HFF-Myc (cell line): ENCODE results near the gene ABCB9.

Source experiments
- DNase-seq: peaks from one replicate; pipeline ENCODE4 v3.0.0-alpha.2; 2011; ENCODE audit warnings: low read depth; ENCODE audit errors: extremely low read depth
- H3K4me3 ChIP-seq: replicated peaks from 2 replicates; pipeline ENCODE4 v1.5.1; 2011; ENCODE audit warnings: low read depth, mild to moderate bottlenecking, control low read depth, low read length
- TF ChIP-seq, protein P1 (sequence below): IDR thresholded peaks from 2 replicates; pipeline ENCODE4 v1.5.1; 2012; ENCODE audit warnings: mild to moderate bottlenecking, low read depth, low read length, control low read depth; ENCODE audit errors: missing control alignments

Gene ABCB9

GRCh38 chr12:122951979-122952892, 14.0 kb downstream of the ABCB9 start:
- TF ChIP-seq, protein P1, sequence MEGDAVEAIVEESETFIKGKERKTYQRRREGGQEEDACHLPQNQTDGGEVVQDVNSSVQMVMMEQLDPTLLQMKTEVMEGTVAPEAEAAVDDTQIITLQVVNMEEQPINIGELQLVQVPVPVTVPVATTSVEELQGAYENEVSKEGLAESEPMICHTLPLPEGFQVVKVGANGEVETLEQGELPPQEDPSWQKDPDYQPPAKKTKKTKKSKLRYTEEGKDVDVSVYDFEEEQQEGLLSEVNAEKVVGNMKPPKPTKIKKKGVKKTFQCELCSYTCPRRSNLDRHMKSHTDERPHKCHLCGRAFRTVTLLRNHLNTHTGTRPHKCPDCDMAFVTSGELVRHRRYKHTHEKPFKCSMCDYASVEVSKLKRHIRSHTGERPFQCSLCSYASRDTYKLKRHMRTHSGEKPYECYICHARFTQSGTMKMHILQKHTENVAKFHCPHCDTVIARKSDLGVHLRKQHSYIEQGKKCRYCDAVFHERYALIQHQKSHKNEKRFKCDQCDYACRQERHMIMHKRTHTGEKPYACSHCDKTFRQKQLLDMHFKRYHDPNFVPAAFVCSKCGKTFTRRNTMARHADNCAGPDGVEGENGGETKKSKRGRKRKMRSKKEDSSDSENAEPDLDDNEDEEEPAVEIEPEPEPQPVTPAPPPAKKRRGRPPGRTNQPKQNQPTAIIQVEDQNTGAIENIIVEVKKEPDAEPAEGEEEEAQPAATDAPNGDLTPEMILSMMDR = peak; percentile 89
- H3K4me3 ChIP-seq = no peak overlapping the region
- no peak for DNase-seq

- no peak for DNase-seq
- H3K4me3 ChIP-seq = no peak overlapping the region
- TF ChIP-seq, protein P1 = no peak
These were observed 14.9 kb downstream of the ABCB9 start for GRCh38 chr12:122951406-122951805.

GRCh38 chr12:122949816-122950675, 16.2 kb downstream of the ABCB9 start:
- TF ChIP-seq, protein P1 = no peak
- H3K4me3 ChIP-seq = no peak overlapping the region
- no peak for DNase-seq

- no peak overlapping the region for H3K4me3 ChIP-seq
- DNase-seq = no peak
- TF ChIP-seq, protein P1 = no peak
These were observed 16.9 kb downstream of the ABCB9 start for GRCh38 chr12:122949405-122949804.

DNA sequence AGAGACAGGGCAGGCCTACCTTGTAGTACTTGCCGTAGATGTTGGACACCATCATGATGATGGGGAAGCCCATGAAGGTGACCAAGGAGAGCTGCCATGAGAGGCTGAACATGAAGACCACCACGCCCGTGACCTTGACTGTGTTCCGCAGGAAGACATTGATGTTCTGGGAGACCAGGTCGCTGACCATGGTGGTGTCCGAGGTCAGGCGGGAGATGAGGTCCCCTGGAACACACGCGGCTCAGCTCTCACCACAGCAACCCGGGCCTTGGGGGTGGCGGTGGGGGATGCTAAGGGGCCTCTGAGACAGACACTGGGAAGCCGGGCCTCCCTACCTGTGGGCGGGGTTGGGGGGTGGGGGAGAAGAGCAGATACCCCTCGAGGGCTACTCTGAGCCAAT, 17.7 kb downstream of the ABCB9 start:
- no peak for DNase-seq
- TF ChIP-seq, protein P1 = no peak
- H3K4me3 ChIP-seq = no peak overlapping the region

DNA sequence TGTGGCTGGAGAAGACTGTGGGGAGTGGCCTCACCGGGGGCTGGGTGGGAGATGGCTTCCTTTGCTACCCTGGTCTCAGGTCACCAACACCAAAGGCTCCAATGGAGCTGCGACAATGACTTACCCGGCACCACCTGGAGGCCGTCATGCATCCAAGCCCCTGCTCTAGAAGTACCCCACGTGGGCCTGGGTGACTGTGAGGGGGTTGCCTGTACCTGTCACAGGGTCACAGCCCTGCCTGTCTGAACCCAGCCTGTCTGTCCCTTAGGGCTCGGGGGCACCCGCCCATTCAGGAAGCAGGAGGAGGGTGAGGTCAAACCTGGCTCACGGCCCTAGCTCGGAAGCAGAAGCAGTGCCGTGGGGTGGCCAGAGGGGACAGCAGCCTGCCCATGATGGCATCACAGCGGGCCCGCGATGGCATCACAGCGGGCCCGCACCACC, 18.9 kb downstream of the ABCB9 start:
- DNase-seq = no peak
- no peak overlapping the region for H3K4me3 ChIP-seq
- TF ChIP-seq, protein P1 = no peak
